GM18499 (cell line): ENCODE measurements around the gene RASA4B.
"Not testable (repeated sequence)": the region's sequence is repeated elsewhere in the genome, so short reads cannot be mapped to it uniquely, and the experiment has no call there.

Experiments used
- ATAC-seq: cut with Tn5 transposase; IDR thresholded peaks from one replicate; pipeline ENCODE4 v1.9.1; 2021; ENCODE audit warnings: moderate number of reproducible peaks; ENCODE audit not compliant: insufficient read depth, unreplicated experiment

Gene RASA4B

GRCh38 chr7:102474736-102475435, 42.7 kb downstream of the RASA4B start:
- ATAC-seq: not testable (repeated sequence)

GRCh38 chr7:102474116-102474515, 43.5 kb downstream of the RASA4B start:
- ATAC-seq: not testable (repeated sequence)

- no peak for ATAC-seq
Observed at GRCh38 chr7:102473271-102473991, 44.1 kb downstream of the RASA4B start.

GRCh38 chr7:102472126-102473041, 45.2 kb downstream of the RASA4B start:
- ATAC-seq: no peak

- ATAC-seq: no peak
Observed at GRCh38 chr7:102471791-102472125, 45.8 kb downstream of the RASA4B start.

- ATAC-seq: no peak
Observed at GRCh38 chr7:102469972-102470825, 47.4 kb downstream of the RASA4B start.

- no peak for ATAC-seq
Observed at GRCh38 chr7:102469351-102469971, 48.1 kb downstream of the RASA4B start.

- no peak for ATAC-seq
Observed at GRCh38 chr7:102468478-102469350, 48.9 kb downstream of the RASA4B start.

GRCh38 chr7:102467581-102468477, 49.7 kb downstream of the RASA4B start:
- ATAC-seq: no peak

- ATAC-seq: no peak
Observed at GRCh38 chr7:102466097-102466496, 51.5 kb downstream of the RASA4B start.

GRCh38 chr7:102464577-102465280, 52.8 kb downstream of the RASA4B start, which contains the start of the genes ALKBH4 and LRWD1:
ALKBH4 (minus strand) TSS chr7:102464863; CDS start chr7:102464836, 27 bp downstream.
LRWD1 (plus strand) TSS chr7:102464984; CDS start chr7:102465081, 97 bp downstream.
- no peak for ATAC-seq

GRCh38 chr7:102463841-102464576, 53.6 kb downstream of the RASA4B start:
- no peak for ATAC-seq

GRCh38 chr7:102460467-102460866, 57.1 kb downstream of the RASA4B start:
- no peak for ATAC-seq

- ATAC-seq: no peak
Observed at GRCh38 chr7:102459221-102459844, 58.2 kb downstream of the RASA4B start.

- ATAC-seq: no peak
Observed at GRCh38 chr7:102457352-102457924, 60.1 kb downstream of the RASA4B start.
